Activated CD8-positive, alpha-beta memory T cell treated with anti-CD3 and anti-CD28 coated beads, Interleukin-2, amount 50 U/mL, for 24 hours (primary cell): ENCODE results near the gene OR13C9.
"Not testable (repeated sequence)": the region's sequence is repeated elsewhere in the genome, so short reads cannot be mapped to it uniquely, and the experiment has no call there.

Experiments used
- DNase-seq: peaks from one replicate; pipeline ENCODE4 v3.0.0-alpha.2; 2020; ENCODE audit errors: extremely low read depth

OR13C9 gene, protein sequence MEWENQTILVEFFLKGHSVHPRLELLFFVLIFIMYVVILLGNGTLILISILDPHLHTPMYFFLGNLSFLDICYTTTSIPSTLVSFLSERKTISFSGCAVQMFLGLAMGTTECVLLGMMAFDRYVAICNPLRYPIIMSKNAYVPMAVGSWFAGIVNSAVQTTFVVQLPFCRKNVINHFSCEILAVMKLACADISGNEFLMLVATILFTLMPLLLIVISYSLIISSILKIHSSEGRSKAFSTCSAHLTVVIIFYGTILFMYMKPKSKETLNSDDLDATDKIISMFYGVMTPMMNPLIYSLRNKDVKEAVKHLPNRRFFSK

DNA sequence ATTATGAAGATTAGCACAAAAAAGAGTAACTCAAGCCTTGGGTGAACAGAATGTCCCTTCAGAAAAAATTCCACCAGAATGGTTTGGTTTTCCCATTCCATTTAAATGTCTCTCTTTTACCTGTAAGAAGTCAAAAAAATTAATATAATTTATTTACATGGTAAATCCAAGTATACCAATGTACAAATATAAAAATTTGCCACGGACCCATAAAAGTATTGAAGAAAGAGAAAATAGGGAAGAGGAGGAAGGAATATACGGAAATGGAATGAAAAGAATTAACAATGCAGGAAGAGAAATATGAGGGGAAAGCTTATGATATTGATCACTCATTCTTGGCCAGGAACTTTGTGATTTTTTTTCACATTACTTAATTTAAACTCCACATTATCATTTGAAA lies at the start of gene OR13C9:
TSS of gene OR13C9 (minus strand) at position 101 of the 400 bp plus-strand sequence. CDS start at position 101, 0 bp downstream.
- no peak for DNase-seq

DNA sequence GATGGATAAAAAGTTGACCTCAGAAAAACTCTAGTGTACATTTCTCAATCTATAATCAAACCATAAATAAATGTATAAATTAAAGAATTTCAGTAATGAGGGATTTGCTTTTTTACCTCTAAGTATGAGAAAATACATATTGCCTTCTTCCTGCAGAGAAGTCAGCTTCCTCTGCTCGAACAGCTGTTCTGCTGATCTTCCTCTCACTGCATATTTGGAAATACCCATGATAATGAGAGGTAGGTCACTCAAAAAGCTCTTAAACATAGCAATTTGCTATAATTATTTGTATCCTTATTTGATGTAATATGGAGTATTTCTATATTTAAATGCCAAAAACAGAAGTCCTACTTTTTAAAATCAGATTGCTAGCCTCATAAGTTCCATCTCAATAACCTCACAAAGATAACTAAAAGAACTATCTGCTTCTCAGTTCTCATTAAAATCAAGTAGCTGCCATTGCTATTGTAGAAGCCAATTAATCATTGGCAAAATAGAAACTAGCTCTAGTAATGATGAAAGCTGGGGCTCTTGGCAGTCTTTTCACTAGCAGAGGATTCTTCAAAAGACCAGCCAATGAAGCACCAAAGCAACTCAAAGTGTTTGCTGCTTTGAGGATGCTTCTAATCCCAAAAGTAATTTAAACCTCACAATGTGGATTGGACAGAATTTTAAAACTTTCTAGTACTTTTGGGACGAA lies 40.6 kb upstream of the OR13C9 start:
- no peak for DNase-seq

DNA sequence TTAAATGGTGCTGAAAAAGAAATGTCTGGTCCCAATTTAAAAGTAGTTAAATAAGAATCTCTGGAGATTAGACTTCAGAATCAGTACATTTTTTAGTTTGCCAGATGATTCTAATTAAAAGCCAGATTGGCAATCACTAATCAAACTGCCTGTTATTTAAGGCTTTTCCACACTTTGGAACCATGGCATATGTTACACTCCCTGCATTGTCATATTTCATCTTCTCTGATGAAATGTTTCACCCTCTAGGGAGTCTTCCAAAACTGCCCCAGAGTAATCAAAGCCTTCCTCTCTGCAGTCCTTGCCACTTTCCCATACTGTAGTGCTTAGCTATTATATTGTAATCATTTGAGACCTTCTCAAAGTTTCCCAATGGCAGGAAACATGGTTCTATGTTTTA lies 17.5 kb upstream of the OR13C9 start:
- no peak for DNase-seq

DNA sequence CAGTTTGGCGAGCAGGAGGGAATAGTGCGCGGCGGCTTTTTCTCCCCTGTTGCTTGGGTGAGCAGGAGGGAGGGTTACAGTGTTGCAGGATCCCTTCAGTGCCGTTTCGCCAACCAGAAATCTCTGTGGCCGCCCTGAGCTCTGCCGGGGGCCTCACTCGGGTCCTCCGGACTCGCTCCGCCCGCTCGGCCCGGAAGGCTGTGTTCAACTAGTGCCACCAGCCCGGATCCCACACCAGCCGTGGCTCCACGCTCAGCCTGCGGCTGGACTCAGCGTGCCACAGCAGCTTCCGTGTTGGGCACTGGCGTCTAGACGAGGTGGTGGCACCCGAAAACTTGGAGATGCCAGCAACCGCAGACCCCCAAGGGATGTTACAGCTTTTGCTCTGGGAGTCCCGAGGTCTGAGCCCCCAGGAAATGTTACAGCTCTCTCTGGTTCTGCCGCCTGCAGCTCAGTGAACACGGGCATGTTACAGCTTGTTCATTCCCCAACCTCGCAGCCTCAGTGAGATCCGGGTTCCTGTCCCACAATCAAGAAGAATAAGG lies 16.0 kb upstream of the OR13C9 start:
- DNase-seq = no peak

DNA sequence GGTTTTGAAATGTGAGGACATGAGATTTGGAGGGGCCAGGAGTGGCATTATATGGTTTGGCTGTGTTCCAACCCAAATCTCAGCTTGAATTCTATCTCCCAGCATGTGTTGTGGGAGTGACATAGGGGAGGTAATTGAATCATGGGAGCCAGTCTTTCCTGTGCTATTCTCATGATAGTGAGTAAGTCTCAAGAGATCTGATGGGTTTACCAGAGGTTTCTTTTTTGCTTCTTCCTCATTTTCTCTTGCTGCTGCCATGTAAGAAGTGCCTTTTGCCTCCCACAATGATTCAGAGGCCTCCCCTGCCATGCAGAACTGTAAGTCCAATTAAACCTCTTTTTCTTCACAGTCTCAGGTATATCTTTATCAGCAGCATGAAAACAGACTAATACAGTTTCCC lies 8.0 kb upstream of the OR13C9 start:
- DNase-seq = not testable (repeated sequence)

DNA sequence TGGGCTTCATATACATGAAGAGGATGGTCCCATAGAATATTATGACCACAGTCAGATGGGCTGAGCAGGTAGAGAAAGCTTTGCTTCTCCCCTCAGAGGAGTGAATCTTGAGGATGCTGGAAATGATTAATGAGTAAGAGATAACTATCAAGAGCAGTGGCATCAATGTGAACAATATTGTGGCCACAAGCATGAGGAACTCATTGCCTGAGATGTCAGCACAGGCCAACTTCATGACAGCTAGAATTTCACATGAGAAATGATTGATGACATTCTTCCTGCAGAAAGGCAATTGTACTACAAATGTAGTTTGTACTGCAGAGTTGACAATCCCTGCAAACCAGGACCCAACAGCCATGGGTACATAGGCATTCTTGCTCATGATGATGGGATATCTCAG lies 586 bp downstream of the OR13C9 start:
- DNase-seq = no peak

DNA sequence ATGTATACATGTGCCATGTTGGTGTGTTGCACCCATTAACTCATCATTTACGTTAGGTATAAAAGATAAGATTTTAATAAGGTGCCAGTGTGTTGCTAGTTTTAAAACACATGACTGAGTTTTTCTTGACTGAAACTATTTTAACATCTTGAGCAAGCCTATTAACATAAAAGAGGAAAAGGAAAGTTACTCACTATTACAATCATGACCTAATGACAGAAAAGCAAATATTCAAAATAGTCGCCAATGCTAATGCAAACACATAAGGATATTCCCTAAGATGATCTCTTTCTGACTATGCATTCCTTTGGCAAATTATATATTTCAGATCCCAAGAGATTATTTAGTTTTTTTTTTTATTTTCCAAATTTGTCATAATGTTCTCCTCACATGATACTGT lies 6.8 kb downstream of the OR13C9 start:
- no peak for DNase-seq

DNA sequence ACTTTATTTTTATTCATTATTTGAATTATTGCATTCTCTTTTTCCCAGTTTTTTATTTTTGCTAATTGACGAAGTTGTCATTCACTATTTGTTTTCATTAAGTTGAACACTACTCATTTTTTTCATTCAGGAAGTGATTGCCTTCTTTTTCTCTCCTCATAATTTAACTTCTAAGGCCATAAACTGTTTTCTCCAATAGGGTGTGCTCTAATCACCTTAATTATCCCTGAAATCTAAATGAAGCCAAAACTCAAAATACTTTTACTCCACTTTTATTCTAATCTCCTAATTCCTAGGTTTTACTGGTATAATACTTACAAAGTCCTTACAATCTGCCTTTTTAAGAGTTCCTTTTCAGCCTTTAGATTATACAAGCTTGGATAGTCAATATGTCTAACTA lies 9.7 kb downstream of the OR13C9 start:
- DNase-seq = no peak

DNA sequence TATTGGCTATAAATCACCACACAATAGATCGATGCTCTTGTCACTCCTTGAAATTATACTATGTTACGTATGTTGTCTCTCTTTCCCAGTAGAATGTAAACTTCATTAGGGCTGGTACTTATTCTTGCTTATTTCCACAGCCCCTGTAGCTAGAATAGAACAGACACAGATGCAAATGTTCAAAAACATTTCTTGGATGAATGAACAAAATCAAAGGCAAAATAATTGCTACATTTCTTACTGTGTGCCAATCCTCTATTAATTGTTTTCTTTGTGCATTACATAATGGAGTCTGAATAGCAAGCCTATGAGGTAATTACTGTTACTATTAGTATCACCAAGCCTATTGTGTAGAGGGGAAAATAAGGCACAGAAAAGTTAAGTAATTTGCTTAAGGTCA lies 11.9 kb downstream of the OR13C9 start:
- DNase-seq = no peak

DNA sequence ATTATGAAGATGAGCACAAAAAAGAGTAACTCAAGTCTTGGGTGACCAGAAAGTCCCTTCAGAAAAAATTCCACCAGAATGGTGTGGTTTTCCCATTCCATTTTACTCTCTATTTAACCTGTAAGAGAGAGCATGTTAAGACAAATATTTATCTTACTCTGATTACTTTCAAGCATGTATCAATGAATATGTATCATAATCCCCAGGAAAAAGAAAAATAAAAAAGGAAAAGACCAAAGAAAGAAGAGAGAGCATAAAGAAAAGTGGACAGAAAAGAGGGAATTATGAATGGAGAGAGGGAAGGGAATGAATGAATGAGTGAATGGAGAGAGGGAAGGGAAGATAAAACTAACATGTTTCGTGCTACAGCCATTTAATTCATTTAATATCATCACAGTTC lies 12.5 kb downstream of the OR13C9 start, which contains the start of gene OR13C2:
TSS of gene OR13C2 (minus strand) at position 101 of the 400 bp plus-strand sequence. CDS start at position 101, 0 bp downstream.
- DNase-seq = not testable (repeated sequence)

DNA sequence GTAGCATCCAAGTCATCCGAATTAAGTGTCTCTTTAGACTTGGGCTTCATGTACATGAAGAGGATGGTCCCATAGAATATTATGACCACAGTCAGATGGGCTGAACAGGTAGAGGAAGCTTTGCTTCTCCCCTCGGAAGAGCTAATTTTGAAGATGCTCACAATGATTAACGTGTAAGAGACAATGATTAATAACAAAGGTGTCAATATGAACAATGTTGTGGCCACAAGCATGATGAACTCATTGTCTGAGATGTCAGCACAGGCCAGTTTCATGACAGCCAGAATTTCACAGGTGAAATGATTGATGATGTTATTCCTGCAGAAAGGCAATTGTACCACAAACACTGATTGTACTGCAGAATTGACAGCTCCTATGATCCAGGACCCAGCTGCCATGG lies 13.2 kb downstream of the OR13C9 start:
- no peak for DNase-seq

DNA sequence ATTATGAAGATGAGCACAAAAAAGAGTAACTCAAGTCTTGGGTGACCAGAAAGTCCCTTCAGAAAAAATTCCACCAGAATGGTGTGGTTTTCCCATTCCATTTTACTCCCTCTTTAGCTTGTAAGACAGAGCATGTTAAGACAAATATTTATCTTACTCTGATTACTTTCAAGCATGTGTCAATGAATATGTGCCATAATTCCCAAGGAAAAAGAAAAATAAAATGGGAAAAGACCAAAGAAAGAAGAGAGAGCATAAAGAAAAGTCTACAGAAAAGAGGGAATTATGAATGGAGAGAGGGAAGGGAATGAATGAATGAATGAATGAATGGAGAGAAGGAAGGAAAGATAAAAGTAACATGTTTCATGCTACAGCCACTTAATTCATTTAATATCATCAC lies 18.7 kb downstream of the OR13C9 start, which contains the start of gene OR13C5:
TSS of gene OR13C5 (minus strand) at position 101 of the 400 bp plus-strand sequence. CDS start at position 101, 0 bp downstream.
- DNase-seq = not testable (repeated sequence)

DNA sequence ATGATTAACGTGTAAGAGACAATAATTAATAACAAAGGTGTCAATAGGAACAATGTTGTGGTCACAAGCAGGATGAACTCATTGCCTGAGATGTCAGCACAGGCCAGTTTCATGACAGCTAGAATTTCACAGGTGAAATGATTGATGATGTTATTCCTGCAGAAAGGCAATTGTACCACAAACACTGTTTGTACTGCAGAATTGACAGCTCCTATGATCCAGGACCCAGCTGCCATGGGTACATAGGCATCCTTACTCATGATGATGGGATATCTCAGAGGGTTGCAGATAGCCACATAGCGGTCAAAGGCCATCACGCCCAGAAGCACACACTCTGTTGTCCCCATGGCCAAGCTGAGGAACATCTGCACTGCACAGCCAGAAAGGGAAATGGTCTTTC lies 19.3 kb downstream of the OR13C9 start:
- not testable (repeated sequence) for DNase-seq

DNA sequence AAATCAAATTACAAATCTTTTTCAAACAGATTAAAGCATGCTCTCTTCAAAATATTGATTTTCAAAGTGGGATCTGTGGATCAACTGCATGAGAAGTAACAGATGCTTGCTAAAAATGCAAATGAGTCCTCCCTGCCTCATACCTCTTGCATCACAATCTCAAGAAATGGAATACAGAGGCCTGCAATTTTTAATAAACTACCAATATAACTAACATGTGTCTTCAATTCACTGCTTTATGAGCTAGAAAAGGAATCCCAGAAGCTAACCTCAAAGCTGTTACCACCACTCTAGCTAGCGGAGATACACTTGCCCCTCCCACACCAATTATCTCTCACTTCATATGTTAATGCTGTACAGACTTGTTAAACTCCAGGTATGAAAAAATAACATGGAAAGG lies 28.4 kb downstream of the OR13C9 start:
- DNase-seq = no peak

DNA sequence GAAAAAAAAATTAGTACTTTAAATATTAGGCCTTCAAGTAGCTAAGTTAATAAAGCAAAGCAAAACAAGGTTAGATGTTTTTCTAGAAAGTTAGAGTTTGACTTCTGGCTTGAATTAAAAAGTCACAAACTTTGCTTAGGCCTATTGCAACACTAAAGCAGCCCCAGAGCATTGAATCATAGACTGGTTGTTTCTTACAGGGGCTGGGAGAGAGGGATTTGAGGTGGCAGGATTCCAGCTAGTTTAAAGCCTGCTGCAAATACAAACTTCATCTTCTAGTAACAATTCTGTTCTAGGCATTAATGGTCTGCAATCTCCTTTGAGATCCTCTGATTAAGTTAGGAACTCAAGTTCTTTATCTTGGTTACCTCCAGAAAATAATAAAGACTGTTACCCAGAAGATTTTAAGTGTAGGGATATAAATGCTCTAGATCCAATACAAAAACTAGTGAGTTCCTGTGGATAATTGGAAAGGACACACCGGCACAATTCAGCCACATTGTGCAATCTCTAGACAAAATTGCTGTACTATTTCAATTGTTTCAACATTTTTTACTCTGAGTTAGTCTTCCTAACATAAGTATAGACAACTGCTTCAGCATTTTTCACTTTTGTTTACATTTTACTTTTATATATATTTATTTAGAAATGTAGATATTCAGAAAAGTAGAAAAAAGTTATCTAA lies 31.4 kb downstream of the OR13C9 start:
- DNase-seq = no peak

DNA sequence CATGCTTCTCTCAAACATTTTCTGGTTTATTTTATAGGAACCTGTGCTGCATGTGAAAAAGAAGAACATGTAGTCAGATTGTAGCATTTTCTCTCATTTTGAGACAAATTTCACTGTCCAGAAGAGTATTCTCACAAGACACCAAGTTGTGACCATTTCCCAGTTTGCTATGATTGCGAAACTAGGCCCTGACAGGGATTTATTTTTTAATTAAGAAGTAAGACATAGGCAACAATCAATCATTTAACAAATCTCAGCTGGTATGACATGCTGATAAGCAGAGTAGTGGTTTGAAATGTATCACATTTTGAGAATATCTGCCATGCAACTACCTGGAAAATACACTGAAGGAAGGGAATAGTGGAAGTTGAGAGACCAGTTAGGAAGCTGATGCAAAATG lies 37.4 kb downstream of the OR13C9 start:
- DNase-seq = no peak

DNA sequence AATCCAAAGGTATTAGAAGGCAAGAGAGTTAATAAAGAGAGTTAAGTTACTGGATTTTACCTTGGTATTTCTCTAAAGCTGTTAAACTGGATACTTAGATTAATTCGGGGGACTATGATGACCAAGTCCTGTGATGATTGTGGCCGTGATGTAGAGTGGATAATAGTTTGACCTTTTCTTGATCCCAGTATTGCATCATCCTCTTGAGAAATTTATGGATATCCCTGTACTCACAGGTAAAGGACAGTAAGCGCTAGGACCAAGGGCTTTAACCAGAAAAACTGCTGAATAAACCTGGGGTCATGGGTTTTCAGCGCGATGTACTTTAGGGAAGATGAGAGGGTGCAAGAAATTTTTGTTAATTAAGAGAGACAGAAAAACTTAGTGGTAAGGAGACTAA lies 40.7 kb downstream of the OR13C9 start:
- no peak for DNase-seq

DNA sequence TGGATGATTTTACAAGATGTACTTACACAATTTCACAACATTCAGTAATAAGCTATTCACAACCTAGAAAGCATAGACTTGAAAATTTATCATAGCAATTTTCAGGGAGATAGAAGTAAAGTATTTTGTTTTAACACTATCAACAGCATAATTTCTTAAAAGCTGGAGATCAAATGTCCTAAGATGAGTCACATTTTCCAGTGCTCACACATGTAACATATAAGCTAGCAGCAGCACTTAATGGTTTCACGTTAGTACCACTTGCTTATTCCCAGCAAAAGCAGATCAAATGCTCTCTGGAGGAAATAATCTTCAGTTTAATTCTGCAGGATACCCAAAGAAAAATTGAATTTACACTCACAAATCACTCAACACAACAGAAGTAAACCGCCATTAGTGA lies 42.5 kb downstream of the OR13C9 start:
- no peak for DNase-seq

DNA sequence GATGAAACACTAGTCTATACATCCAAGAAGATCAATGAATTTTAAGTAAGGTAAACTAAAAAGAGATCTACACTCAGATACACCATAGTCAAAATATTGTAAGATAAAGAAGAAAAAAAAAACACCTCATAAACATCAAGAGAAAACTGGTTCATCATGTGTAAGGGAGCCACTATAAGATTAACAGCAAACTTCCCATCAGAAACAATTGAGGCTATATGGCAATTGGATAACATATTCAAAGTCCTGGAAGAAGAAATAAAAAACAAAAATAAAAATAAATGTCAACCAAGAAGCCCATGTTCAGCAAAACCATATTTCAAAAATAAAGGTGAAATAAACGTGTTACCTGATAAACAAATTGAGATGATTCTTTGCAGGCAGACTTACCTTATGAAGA lies 45.4 kb downstream of the OR13C9 start:
- no peak for DNase-seq

DNA sequence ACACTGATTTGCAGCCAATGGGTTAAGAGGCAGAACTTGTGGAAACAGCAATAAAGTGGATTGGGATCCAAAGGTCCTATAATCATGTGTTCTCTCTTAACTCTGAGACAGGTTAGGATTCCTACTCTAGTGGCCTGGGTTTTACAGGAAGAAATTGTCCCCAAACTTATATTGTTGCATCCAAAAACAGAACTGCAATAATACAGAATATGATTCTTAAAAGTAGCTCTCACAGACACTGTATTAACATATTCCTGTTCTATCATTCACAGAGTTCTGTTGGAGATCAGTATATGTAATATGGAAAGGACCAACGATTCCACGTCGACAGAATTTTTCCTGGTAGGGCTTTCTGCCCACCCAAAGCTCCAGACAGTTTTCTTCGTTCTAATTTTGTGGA lies 49.1 kb downstream of the OR13C9 start, which contains the start of gene OR13C8:
TSS of gene OR13C8 (plus strand) at position 301 of the 400 bp plus-strand sequence. CDS start at position 301, 0 bp downstream.
- no peak for DNase-seq
